C4-2B (cell line): ENCODE measurements around the gene CALCOCO1.

ENCODE experiments used
- CTCF ChIP-seq: fragments of 450-650 bp; conservative IDR thresholded peaks from 2 replicates; pipeline ENCODE4 v1.5.1; 2017; ENCODE audit warnings: mild to moderate bottlenecking
- ZFX ChIP-seq: fragments of 450-650 bp; IDR thresholded peaks from 2 replicates; pipeline ENCODE4 v1.6.1; 2017

DNA sequence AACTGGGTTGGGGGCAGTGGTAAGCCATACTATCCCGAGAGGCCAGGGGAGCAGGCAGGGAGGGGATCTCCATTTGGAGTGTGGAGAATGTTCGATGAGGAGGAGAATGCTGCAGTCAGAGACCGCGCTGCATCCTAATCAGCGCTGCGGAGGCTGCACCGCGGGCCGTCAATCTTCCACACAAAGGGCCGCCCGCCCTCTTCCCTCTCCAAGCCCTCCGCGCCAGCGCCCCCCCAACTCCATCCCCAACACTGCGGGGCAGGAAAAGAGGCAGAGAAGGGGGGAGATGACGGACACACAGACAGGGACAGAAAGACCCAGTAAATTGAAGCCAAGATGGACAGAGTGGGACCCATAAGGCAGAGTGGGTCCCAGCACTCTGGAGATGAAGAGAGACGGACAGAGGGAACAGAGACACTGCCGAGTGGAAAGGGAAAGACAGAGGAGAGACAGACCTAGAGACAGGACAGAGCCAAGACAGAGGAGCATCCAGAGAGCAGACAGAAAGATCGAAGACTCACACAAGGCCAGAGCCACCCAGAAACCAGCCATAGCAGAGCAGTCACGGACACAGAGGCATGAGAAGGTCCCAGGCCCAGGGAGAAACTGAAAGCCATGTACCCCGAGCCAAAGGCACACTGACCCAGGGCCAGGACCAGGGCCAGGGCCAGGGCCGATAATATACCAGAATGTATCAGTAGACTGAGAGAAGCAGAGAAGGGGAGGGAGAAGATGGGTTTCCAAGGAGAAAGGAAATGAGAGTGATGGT lies 21.0 kb upstream of the CALCOCO1 start:
- TF ChIP-seq CTCF, result no peak
- TF ChIP-seq ZFX, result no peak
